ENCODE data around the gene DAAM2.

DAAM2 gene

GRCh38 chr6:39931607-39932006 is 139.4 kb downstream of the DAAM2 start:
- no peak for DNase-seq (ENCODE audit: low spot score)

- DNase-seq (ENCODE audit: low spot score), result no peak
Observed at GRCh38 chr6:39932386-39932910, 140.3 kb downstream of the DAAM2 start.

- DNase-seq (ENCODE audit: low spot score), result no peak
Observed at GRCh38 chr6:39933669-39934130, 141.5 kb downstream of the DAAM2 start.

- DNase-seq (ENCODE audit: low spot score), result peak; percentile 84
Observed at GRCh38 chr6:39934131-39934757, 142.1 kb downstream of the DAAM2 start, which contains the start of gene MOCS1. Gene MOCS1 (minus strand): TSS chr6:39934462. CDS start chr6:39934417, 45 bp downstream.

GRCh38 chr6:39935241-39935640 is 143.1 kb downstream of the DAAM2 start:
- DNase-seq (ENCODE audit: low spot score), result no peak

GRCh38 chr6:39936857-39937256 is 144.7 kb downstream of the DAAM2 start:
- DNase-seq (ENCODE audit: low spot score), result no peak

GRCh38 chr6:39937686-39938333 is 145.6 kb downstream of the DAAM2 start:
- no peak for DNase-seq (ENCODE audit: low spot score)

- DNase-seq (ENCODE audit: low spot score), result no peak
Observed at GRCh38 chr6:39938773-39939654, 146.8 kb downstream of the DAAM2 start.

- no peak for DNase-seq (ENCODE audit: low spot score)
Observed at GRCh38 chr6:39941138-39941537, 149.0 kb downstream of the DAAM2 start.

GRCh38 chr6:39941820-39942219 is 149.6 kb downstream of the DAAM2 start:
- DNase-seq (ENCODE audit: low spot score), result no peak

- DNase-seq (ENCODE audit: low spot score), result no peak
Observed at GRCh38 chr6:39942903-39943580, 150.9 kb downstream of the DAAM2 start.

GRCh38 chr6:39945626-39946025 is 153.4 kb downstream of the DAAM2 start:
- DNase-seq (ENCODE audit: low spot score), result no peak

- DNase-seq (ENCODE audit: low spot score), result no peak
Observed at GRCh38 chr6:39947611-39948068, 155.5 kb downstream of the DAAM2 start.

GRCh38 chr6:39948199-39948791 is 156.1 kb downstream of the DAAM2 start:
- DNase-seq (ENCODE audit: low spot score), result no peak

- DNase-seq (ENCODE audit: low spot score), result no peak
Observed at GRCh38 chr6:39950125-39950720, 158.0 kb downstream of the DAAM2 start.

GRCh38 chr6:39951191-39951590 is 159.0 kb downstream of the DAAM2 start:
- no peak for DNase-seq (ENCODE audit: low spot score)

- no peak for DNase-seq (ENCODE audit: low spot score)
Observed at GRCh38 chr6:39951716-39952115, 159.5 kb downstream of the DAAM2 start.

GRCh38 chr6:39952167-39952566 is 160.0 kb downstream of the DAAM2 start:
- no peak for DNase-seq (ENCODE audit: low spot score)

- DNase-seq (ENCODE audit: low spot score), result no peak
Observed at GRCh38 chr6:39953076-39953618, 161.0 kb downstream of the DAAM2 start.

Data from hepatic stellate cell (primary cell).